ENCODE results near the gene CMTM7. TPM values are rescaled to one million over a fixed set of nuclear protein-coding genes. Genes with fewer than 3 reads are reported as not detected.

CMTM7 gene
- total and polyA plus RNA-seq, 9 of the 15 experiments (the other 6 are each of a cell fraction or from before 2014, with no cell fraction given): 0.03 to 1.6 (median 0.42) TPM; not detected in 4

DNA sequence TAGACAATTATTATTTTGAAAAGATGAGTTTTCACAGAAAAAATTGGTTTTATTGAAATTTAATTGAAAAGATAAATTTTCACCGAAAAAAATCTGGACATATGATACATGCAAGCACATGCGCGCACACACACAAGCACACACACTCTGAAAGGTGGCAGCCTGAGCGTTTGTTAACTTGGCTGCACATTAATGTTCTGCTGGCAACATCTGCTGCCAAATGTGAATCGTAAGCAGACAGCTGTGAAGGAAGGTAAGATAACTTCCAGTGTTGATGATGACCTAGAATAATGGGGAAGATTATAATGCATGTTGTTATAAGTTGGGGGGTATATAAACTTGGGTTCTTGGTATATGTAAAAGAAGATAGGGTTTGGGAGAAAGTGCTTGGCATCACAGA lies 18.4 kb upstream of the CMTM7 start:
- no TSS peak for BruUV-seq (replicated peaks)
- no peak overlapping the region for H3K9ac ChIP-seq (ENCODE audit: insufficient read depth in 1 of 2, low read depth in 2 of 2, low read length in 2 of 2)
- H4K20me1 ChIP-seq (replicated peaks; ENCODE audit: control insufficient read depth, insufficient read depth, low read length): no peaks in the 10 kb centered on the region
- no peak for DNase-seq (ENCODE audit: extremely low read depth in 1 of 4, low spot score in 3 of 4)
- intact Hi-C loops (cut with micrococcal nuclease): loop anchor here (10.0 kb wide), 1 partner anchor 292 kb away; no protein-coding TSS in a partner anchor
- TF ChIP-seq EHMT2 (IDR thresholded peaks at IDR 0.05) (no peak), ETV1 (tag; conservative IDR thresholded peaks at IDR 0.05; ENCODE audit: low read depth) (no peak), SMAD3 (CRISPR knock-in tag; conservative IDR thresholded peaks at IDR 0.05) (no peak), ZNF507 (tag; conservative IDR thresholded peaks at IDR 0.05) (no peak), GTF3C2 (IDR thresholded peaks at IDR 0.05; ENCODE audit: borderline replicate concordance, extremely low read depth, insufficient read length) (no peak), ZBTB8A (IDR thresholded peaks at IDR 0.05; ENCODE audit: partially characterized antibody) (no peak), NFE2 (IDR thresholded peaks at IDR 0.05; ENCODE audit: low read depth) (no peak), KDM2B (CRISPR knock-in tag; IDR thresholded peaks at IDR 0.05) (no peak), ZC3H4 (CRISPR knock-in tag; IDR thresholded peaks at IDR 0.05; ENCODE audit: borderline replicate concordance) (no peak), STAT5B (CRISPR knock-in tag; IDR thresholded peaks at IDR 0.05) (no peak), ZNF316 (IDR thresholded peaks at IDR 0.05) (no peak), SP1 (CRISPR knock-in tag; IDR thresholded peaks at IDR 0.05) (no peak)
- TF ChIP-seq, protein P1, sequence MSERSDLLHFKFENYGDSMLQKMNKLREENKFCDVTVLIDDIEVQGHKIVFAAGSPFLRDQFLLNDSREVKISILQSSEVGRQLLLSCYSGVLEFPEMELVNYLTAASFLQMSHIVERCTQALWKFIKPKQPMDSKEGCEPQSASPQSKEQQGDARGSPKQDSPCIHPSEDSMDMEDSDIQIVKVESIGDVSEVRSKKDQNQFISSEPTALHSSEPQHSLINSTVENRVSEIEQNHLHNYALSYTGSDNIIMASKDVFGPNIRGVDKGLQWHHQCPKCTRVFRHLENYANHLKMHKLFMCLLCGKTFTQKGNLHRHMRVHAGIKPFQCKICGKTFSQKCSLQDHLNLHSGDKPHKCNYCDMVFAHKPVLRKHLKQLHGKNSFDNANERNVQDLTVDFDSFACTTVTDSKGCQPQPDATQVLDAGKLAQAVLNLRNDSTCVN (CRISPR knock-in tag; IDR thresholded peaks at IDR 0.05): no peak
- peaks cover 15 to 19% of the 10 kb centered on the region in 2 experiments for H3K27me3 ChIP-seq (ENCODE audit: control insufficient read depth in 2 of 2, insufficient read depth in 2 of 2, low read length in 2 of 2)
- H3K36me3 ChIP-seq (ENCODE audit: control insufficient read depth, insufficient read depth, low read length): no peaks in the 10 kb centered on the region
- in situ Hi-C loops (cut with MboI): no loop called here
- H3K27ac ChIP-seq (ENCODE audit: extremely low read depth, low read depth, low read length): no peak overlapping the region
- H3K79me2 ChIP-seq (ENCODE audit: control insufficient read depth, insufficient read depth, low read length): no peaks in the 10 kb centered on the region
- H3K9me1 ChIP-seq (ENCODE audit: control insufficient read depth, insufficient read depth, low read length): no peaks in the 10 kb centered on the region
- H2AFZ ChIP-seq (ENCODE audit: low read depth, low read length): no peak overlapping the region
- 32% methylated on average over 5 of the region's 5 CpGs for WGBS (ENCODE audit: insufficient coverage, low coverage, missing lambda C conversion rate)
- peak; percentile 32 for FAIRE-seq
- H3K9me3 ChIP-seq (replicated peaks; ENCODE audit: control insufficient read depth, insufficient read depth, low read depth, low read length): no peaks in the 10 kb centered on the region
- H3K4me1 ChIP-seq (replicated peaks in 1 of 2; ENCODE audit: control insufficient read depth in 2 of 2, insufficient read depth in 2 of 2, low read length in 2 of 2): no peaks in the 10 kb centered on the region
- no peak overlapping the region for H3K4me3 ChIP-seq
- H3K4me2 ChIP-seq (ENCODE audit: insufficient read depth, low read length): no peak overlapping the region
- CTCF ChIA-PET (ENCODE audit: low intra/inter-chr PET ratio): interaction anchor here (0.7 kb wide), 1 partner anchor 407 kb away, joined by 3 read pairs; no protein-coding TSS in a partner anchor
- no peak for ATAC-seq
- POLR2A ChIA-PET: no interaction called here

All from K562 (cell line).